Hepatic stellate cell (primary cell): ENCODE results near the gene NPAS3.

Experiments used
- DNase-seq: peaks from one replicate; pipeline ENCODE4 v3.0.0; 2011; ENCODE audit warnings: low spot score

Gene NPAS3

DNA sequence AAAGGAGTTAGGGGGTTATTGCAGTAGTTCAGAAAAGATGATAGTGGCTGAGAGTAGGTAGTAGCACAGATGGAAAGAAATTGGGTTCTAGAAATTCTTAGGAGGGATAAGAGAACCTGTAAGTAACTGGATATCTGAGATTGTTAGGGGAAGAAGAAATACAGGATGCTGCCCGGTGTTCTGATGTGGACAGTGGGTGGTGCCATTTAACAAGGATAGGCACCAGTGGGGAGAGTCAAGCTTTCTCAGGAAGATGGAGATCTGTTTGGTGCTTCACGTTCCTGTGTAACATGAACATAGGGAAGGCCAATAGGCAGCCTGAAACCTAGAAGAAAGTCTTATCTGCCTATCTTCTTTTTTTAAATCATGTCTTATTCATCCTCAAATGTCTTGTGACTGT lies 245.9 kb downstream of the NPAS3 start:
- no peak for DNase-seq

DNA sequence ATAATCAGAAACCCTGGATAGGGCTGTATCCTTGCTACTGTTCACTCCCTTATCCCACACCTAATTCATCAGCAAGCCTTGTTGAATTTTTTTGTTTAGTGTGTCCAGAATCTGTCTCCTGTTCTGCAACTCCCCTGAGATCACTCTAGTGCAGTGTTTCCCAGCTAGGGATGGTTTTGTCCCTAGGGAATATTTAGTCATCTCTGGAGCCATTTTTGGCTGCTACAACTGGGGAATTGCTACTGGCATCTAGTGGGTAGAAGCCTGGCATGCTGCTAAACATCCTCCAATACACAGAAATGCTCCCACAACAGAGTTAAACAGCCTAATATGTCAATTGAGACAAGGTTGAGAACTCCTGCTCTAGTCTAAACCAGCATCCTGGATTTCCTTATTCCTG lies 248.0 kb downstream of the NPAS3 start:
- DNase-seq: no peak

DNA sequence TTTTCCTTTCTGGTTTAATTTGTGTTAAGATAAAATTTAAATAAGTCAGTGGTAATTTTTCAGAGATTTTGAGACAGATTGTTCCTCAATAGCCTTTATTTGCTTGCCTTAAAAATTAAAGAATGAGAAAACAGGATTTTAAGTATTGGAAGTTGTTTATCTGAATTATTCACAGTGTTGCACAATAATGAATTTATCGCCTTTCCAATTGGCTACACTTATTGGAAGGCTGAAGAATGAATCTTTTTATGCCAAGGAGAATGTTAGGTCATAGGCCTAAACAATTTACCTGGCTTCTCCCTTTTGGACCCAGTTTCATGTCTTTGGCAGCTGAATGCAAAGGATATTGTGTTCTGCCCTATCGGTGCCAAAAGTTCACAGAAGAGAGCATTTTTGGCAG lies 250.2 kb downstream of the NPAS3 start:
- DNase-seq: no peak

- DNase-seq: no peak
These were observed 253.2 kb downstream of the NPAS3 start for GRCh38 chr14:33191855-33192254.

GRCh38 chr14:33194551-33194950 lies 255.9 kb downstream of the NPAS3 start:
- DNase-seq: no peak

GRCh38 chr14:33198684-33199083 lies 260.0 kb downstream of the NPAS3 start:
- DNase-seq: no peak

DNA sequence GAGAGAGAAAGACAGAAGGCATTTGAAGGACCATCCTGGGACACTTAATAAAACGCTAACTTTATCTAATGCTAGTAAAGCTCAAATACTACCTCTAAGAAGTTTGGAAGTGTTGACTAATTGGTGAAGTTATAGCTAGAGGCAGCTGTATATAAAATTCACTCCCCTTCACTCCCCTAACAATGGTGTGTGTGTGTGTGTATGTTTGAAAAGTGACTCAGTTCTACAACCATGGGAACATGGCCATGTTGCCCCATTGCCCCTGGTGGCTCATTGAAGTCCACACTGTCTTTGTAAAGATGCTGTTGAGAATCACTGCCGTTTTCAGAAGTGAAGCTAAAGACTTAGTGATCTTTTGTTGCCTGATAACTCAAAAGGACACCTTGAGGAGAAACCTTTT lies 262.4 kb downstream of the NPAS3 start:
- DNase-seq: no peak

- no peak for DNase-seq
These were observed 268.3 kb downstream of the NPAS3 start for GRCh38 chr14:33206981-33207380.

DNA sequence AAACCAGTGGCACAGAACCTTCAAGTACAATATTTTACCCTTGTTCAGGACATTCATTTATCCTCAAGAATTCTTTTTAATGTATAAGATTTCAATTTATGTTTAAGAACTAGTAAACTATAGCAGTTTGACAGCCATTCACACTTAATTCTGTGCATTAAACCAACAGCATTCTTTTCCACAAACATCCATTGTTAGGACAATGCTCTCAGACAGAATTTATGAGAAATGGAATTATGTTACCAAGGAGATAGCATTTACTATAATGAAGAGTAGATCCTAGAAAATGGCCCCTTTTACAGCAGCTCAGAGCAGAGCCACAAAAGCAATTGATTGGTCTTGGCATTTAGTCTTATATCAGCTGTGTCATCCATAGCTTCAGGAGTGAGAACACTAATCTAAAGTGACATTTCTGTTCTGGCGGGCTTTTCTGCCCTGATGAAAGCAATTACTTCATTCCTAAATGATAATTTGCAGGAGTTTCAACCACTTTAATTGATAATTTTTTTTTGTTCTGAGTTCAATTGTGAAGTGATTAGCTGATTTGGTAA lies 268.9 kb downstream of the NPAS3 start:
- no peak for DNase-seq

DNA sequence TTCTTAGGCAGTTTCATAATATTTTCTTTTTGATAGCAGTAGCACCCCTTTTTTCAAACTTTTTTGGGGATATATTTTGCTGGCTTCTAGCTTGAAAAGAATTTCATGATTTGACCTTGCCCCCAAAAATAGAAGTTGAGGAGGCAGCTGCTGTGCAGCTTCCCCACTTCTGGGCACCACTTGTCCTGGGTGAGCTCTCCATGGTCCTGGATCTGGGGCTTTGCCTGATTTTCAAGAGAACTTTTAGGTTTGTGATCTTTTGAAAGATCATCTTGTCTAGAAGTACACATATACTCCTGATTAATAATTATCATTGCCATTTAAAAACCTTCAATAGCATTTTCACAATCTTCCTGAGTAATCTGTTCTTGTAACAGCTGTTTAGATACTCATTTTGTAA lies 271.6 kb downstream of the NPAS3 start:
- DNase-seq: no peak

GRCh38 chr14:33218026-33218425 lies 279.3 kb downstream of the NPAS3 start:
- no peak for DNase-seq

- no peak for DNase-seq
These were observed 281.3 kb downstream of the NPAS3 start for GRCh38 chr14:33219957-33220356.

DNA sequence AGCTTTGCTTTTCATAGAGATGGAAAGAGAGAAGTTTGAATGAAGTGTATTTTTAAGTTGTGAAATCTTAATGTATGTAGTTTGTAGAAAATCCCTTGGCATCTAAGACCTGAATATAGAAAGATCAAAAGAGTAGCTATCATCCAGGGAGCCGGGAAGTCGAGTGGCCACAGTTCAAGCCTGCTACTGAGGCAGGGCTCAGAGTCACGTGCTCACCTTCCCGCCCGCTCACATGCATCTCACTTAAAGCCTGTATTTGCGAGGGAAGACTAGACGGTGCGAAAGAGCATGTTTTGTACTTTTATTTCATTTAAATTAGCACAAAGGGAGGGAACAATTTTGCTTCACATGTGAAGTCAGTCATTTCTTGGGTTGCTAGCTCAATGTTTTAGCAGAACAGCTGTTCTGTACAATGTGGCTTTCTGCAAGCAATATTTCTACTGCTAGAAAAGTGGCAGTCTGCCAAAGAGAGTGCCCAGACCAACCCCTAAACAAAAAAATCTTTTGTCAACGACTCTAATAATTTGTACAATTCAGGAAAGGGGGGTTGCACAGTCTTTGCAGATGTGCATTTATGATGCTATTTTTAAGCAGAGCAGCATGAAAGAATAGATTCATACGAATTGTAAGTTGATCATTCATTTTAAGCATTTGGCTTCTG lies 290.7 kb downstream of the NPAS3 start:
- DNase-seq: no peak

DNA sequence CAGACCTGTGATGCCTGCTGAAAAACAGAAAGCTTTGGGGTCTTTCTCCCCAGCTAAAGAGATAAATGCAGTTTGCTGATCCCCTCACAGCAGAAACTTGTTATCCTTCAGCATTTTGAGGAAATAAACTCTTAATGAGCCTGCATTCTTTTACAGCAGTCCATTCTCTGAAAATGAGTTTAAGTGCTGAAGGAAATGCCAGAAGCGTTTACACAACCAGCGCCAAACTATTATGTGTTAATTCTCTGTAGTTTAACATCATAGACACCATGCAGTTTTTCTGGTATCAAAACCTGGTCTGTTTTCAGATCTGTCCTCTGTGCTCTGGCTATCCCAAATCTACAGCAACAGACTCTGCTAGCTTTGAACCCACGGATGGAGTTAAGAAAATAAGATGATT lies 291.3 kb downstream of the NPAS3 start:
- DNase-seq: no peak

GRCh38 chr14:33232031-33232430 lies 293.4 kb downstream of the NPAS3 start:
- no peak for DNase-seq

GRCh38 chr14:33237115-33237740 lies 298.5 kb downstream of the NPAS3 start:
- DNase-seq: no peak

- no peak for DNase-seq
These were observed 300.8 kb downstream of the NPAS3 start for GRCh38 chr14:33239465-33239864.

DNA sequence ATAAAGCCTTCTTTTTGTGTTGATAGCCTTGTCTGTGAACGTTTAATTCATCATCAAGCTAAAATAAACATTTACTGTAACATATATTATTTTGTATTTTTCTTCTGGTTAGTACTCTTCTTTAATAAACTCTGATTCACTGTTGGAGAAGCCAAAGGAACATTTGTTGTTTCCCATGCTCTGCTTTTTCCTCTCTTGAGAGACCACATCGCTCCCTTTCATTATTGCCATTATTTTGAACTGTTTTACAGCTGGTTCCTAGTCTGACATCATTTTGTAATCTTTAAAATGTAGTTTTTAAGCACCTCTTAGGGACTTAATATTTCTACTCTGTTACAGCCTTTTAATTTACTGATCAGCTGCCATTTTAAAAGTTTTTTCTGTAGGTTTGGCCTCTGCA lies 301.8 kb downstream of the NPAS3 start:
- no peak for DNase-seq

GRCh38 chr14:33241331-33241730 lies 302.7 kb downstream of the NPAS3 start:
- no peak for DNase-seq

- no peak for DNase-seq
These were observed 310.6 kb downstream of the NPAS3 start for GRCh38 chr14:33249233-33249820.

GRCh38 chr14:33250963-33251362 lies 312.3 kb downstream of the NPAS3 start:
- DNase-seq: no peak

GRCh38 chr14:33254342-33254741 lies 315.7 kb downstream of the NPAS3 start:
- no peak for DNase-seq

- DNase-seq: no peak
These were observed 316.2 kb downstream of the NPAS3 start for GRCh38 chr14:33254861-33255395.
